Fibroblast of skin of left biceps (primary cell): Measurements from ENCODE around the gene MVB12A.

ENCODE experiments used
- DNase-seq, 2 experiments: peaks; one replicate each; pipeline ENCODE4 v3.0.0-alpha.2; 2013; ENCODE audit warnings: low read depth in 2 of 2

The MVB12A gene

GRCh38 chr19:17404621-17405249, 15.1 kb upstream of the MVB12A start:
- DNase-seq = no peak

DNA sequence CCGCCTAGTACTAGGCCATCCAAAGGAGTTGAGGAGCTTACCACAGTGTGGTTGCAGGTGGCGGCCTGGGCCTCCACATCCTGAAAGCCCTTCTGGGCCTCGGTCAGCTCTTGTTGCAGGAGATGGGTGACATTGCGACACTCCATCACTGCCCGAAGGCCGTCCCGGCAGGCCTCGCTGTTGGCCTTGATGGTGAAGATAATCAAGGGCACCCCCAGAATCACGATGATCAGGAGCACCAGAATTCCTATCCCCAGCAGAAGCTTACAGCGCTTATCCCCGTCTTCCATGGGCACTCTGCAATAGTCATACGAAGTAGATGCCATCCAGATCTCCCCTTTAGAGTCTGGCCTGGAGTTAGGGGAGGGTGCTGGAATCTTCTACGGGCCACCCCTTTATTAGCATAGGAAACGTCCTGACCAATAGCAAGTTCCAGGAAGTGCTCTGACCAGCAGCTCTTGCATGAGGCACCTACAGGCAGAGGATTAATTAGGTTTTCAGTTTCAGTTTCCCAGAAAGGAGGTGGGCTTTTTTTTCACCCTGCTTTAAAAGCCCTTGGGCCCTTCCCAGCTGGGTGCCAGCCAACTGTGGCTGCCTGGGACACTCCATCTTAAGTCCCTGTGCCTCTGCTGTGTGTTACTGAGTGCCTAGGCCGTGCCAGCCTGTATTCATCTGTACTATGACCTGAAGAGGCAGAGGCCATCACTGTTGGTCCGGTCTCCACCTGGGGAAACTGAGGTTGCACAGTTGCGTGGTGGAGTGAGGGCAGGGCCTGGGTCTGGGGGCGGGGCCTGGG, 14.4 kb upstream of the MVB12A start, which contains the start of gene BST2:
BST2 (minus strand) TSS at position 381 of the 796 bp plus-strand sequence; CDS start at position 326, 55 bp downstream.
- DNase-seq = no peak

- DNase-seq = no peak
Measured at GRCh38 chr19:17406046-17406886, 13.6 kb upstream of the MVB12A start.

DNA sequence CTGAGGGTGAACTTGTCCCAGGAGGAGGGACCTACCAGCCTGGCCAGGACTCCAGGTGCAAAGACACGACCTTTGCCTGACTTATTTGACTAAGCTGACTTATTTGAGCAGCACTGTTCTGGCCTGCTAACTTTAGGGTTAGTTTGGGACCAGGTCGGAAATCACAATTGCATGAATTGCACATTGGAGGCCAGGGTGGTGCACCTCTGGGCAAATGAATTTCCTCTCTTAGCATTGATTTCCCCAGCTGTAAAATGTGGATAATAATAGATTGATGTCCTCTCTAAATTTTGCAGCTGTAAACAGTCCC, 13.0 kb upstream of the MVB12A start:
- no peak for DNase-seq

DNA sequence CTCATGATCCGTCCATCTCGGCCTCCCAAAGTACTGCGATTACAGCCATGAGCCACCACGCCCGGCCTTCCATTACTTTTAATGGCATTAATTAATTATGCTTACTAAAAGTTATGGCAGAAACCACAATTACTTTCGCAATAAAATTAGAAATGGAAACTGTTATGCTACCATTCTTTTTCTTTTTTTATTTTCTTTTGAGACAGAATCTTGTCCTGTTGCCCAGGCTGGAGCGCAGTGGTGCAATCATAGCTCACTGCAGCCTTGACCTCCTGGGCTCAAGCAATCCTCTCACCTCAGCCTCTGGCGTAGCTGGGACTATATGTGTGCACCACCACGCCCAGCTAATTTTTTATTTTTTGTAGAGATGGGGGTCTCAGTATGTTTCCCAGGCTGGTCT, 9.9 kb upstream of the MVB12A start:
- no peak for DNase-seq

- DNase-seq = no peak
Measured at GRCh38 chr19:17411801-17412200, 8.0 kb upstream of the MVB12A start.

GRCh38 chr19:17414097-17414496, 5.8 kb upstream of the MVB12A start:
- no peak for DNase-seq

- no peak for DNase-seq
Measured at GRCh38 chr19:17415121-17415520, 4.7 kb upstream of the MVB12A start.

DNA sequence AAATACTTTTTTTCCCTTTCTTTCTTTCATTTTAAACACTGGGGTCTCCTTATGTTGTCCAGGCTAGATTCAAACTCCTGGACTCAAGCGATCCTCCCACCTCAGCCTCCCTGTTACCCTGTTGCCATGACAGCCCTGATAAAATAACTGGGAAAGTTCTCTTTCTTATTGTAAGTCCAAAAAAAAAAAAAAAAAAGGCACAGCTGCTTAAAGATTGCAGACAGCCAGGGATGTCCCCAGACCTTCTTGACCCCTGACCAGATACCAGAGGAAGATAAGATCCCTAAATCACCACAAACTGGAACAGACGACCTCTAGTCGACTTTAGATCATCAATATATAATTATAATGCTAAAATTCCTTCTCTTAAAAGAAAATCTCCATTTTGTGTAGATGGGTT, 1.1 kb upstream of the MVB12A start:
- DNase-seq = no peak

DNA sequence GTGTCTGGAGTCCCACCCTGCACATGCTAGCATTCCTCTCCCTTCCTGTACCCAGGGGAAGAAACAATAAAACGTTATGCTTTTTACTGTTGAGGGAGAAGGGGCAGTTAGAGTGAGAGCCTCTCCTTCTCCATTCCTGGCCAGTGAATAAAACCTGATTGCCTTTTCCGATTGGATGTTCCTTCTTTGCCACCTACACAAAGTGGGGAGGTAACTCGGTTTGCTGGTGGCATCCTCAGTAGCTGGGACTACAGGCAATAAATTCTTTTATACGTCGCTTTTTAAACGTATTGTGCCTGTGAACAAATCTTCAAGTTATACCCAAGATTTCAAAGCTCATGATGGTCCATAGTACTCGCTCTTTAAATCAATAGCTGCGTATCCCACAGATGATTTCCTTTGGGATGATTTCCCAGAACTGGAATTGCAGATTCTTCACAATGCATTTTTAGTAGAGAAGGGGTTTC, 660 bp upstream of the MVB12A start:
- DNase-seq = no peak

- no peak for DNase-seq
Measured at GRCh38 chr19:17420475-17420924, 653 bp downstream of the MVB12A start.

DNA sequence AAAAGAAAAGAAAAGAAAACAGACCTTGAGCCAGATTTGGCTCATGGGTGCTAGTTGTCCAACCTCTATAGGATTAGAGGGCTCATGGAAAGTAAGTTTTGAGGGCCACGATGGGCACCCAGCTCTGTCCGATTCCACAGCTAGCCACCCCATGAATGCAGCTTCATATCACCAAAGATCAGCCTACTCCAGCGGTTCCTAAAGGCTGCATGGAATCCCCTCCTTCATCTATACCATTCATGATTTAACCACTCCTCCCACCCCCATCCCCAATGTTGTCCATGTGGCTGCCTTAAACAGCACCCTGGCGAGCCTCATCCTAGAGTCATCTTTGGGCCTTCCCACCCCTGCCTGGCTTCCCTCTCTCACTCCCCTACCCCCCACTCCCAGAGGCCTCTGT, 2.1 kb downstream of the MVB12A start:
- no peak for DNase-seq

- no peak for DNase-seq
Measured at GRCh38 chr19:17423429-17424208, 3.8 kb downstream of the MVB12A start.

- DNase-seq = no peak
Measured at GRCh38 chr19:17424743-17425365, 5.0 kb downstream of the MVB12A start.

GRCh38 chr19:17429641-17430113, 9.8 kb downstream of the MVB12A start:
- DNase-seq = no peak

GRCh38 chr19:17431417-17431816, 11.6 kb downstream of the MVB12A start:
- DNase-seq = no peak

GRCh38 chr19:17435218-17435617, 15.4 kb downstream of the MVB12A start:
- no peak for DNase-seq

DNA sequence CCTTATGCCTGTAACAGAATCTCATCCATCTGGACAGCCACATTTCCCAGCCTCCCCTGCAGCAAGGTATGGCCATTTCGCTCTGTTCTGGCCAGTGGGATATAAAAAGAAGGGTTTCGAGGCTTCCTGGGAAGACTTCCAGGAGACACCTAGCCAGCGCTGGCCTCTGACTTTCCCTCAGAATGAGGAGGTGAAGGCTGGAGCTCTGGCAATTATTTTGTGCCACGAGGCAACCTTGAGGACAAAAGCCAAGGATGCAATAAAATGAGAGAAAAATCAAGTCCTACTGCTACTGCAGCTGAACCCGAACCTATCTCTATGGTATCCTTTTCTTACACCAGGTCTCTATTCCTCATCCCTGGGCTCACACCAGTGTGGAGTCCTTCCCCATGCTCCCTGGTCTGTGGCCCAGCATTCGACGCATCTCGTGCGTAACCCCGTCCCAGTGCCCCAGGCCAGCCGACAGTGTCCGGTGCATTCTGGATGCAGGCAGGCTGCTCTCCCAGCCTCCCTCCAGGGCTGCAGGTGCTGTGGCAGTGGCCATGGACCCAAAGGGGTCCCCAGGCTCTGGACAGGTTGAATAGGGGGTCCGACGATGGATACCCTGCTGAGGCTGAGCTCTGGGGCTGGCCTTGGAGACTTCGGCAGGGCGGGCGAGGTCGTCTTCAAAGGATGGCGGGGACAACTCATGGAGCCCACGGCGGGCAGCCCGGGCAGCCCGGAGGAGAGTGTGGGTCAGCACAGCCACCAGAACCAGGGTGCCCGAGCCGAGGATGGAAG, 16.4 kb downstream of the MVB12A start:
- DNase-seq = no peak

DNA sequence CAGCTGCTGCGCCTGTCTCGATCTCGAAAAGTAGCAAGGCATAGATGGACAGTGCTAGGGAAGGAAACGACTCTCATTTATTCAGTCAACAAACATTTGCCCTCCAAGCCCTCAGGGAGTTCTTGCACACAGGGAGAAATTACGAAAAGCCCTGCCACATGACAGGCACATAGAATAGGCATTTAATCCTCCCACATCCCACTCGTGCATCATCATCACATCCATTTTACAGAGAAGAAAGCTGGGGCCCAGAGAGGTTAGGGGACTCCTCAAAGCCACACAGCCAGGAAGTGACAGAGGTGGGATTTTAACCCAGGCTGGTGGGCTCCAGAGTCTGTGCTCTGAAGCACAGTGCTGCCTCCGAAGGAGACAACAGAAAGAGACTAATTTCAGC, 17.0 kb downstream of the MVB12A start:
- DNase-seq = no peak
